Right lobe of liver (tissue), 4 donors: ENCODE results near the gene CACNA1D.

Experiments used
- CTCF ChIP-seq, 4 donors: fragments of 200-600 bp in 3 of 4; fragments of 450-650 bp in 1 of 4; IDR thresholded peaks; one replicate each; pipeline versions ENCODE4 v1.5.1 to v1.8.0; 2016 to 2022; ENCODE audit warnings: antibody characterized with exemption in 4 of 4, mild to moderate bottlenecking in 2 of 4
- POLR2A ChIP-seq: fragments of 450-650 bp; IDR thresholded peaks from one replicate; pipeline ENCODE4 v1.6.1; 2017; ENCODE audit warnings: antibody characterized with exemption, mild to moderate bottlenecking
- donor health status: DM: no; HTN: no; CAD: no.
- donor health status: DM: no; HTN: no; CAD: no.
- donor health status: DM: no; HTN: yes; CAD: no.

GRCh38 chr3:53473422-53473821, 21.0 kb upstream of the CACNA1D start:
- no peak for TF ChIP-seq POLR2A
- no peak for TF ChIP-seq CTCF (IDR thresholded peaks at IDR 0.05)
